Measurements from ENCODE around the gene PLXNA1. TPM values are rescaled to one million over a fixed set of nuclear protein-coding genes. Genes with fewer than 3 reads are reported as not detected.

Gene PLXNA1
- total RNA-seq, 1 experiment from 2014 or later: 44.0 TPM

Other genes with a start within 250 kb of the PLXNA1 start
- gene PRR23E, start 210.0 kb downstream of the PLXNA1 start, total RNA-seq (2014; rRNA removed; shearing (Covaris generic)): not detected in 2 replicates

Data from RPMI7951 (cell line).